Astrocyte (in vitro differentiated cells and primary cell): ENCODE data around the gene ZSCAN5B.

Experiments used
- EZH2 ChIP-seq: IDR thresholded peaks from 2 replicates; pipeline ENCODE4 v1.6.1; 2012; ENCODE audit warnings: mild to moderate bottlenecking, low read length, inconsistent platforms; ENCODE audit not compliant: insufficient read depth
- TF ChIP-seq, protein P1 (sequence below): IDR thresholded peaks from 2 replicates; pipeline ENCODE4 v1.5.1; 2011; ENCODE audit warnings: low read depth, mild to moderate bottlenecking, inconsistent platforms, low read length, moderate library complexity; ENCODE audit not compliant: insufficient read depth

DNA sequence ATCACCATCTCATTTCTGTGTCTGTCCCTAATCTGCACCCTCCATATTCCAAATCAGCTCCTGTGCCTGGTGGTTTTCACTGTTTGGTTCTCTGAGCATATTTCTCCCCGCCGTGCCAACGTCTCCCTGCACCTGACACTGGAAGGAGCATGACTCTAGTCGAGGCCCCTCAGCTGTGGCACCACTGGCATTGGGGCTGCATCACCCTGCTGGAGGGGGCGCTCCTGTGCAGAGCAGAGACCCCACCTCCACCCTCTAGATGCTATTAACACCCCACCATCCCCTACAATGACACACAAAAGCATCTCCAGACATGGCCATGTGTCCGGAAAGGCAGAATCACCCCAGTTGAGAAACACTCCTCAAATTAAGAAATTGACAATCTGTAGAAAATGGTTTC, 25.3 kb upstream of the ZSCAN5B start:
- TF ChIP-seq, protein P1, sequence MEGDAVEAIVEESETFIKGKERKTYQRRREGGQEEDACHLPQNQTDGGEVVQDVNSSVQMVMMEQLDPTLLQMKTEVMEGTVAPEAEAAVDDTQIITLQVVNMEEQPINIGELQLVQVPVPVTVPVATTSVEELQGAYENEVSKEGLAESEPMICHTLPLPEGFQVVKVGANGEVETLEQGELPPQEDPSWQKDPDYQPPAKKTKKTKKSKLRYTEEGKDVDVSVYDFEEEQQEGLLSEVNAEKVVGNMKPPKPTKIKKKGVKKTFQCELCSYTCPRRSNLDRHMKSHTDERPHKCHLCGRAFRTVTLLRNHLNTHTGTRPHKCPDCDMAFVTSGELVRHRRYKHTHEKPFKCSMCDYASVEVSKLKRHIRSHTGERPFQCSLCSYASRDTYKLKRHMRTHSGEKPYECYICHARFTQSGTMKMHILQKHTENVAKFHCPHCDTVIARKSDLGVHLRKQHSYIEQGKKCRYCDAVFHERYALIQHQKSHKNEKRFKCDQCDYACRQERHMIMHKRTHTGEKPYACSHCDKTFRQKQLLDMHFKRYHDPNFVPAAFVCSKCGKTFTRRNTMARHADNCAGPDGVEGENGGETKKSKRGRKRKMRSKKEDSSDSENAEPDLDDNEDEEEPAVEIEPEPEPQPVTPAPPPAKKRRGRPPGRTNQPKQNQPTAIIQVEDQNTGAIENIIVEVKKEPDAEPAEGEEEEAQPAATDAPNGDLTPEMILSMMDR, result no peak
- no peak for TF ChIP-seq EZH2
